Nephron progenitor cell (in vitro differentiated cells): ENCODE measurements around the gene CRK.

Experiments used
- DNase-seq: peaks from one replicate; pipeline ENCODE4 v3.0.0; 2021
- H3K27ac Mint-ChIP-seq: 2 replicates; pipeline ENCODE4 v1.8.0; 2021; ENCODE audit warnings: mild to moderate bottlenecking, moderate library complexity, mixed read lengths
- H3K27me3 Mint-ChIP-seq: 2 replicates; pipeline ENCODE4 v1.8.0; 2021; ENCODE audit warnings: mild to moderate bottlenecking, low read depth, mixed read lengths; ENCODE audit not compliant: poor library complexity
- H3K36me3 Mint-ChIP-seq: 2 replicates; pipeline ENCODE4 v1.8.0; 2021; ENCODE audit warnings: low read depth, mixed read lengths
- H3K4me1 Mint-ChIP-seq: 2 replicates; pipeline ENCODE4 v1.8.0; 2021; ENCODE audit warnings: mixed read lengths
- H3K4me3 Mint-ChIP-seq: 2 replicates; pipeline ENCODE4 v1.8.0; 2021; ENCODE audit warnings: mild to moderate bottlenecking, moderate library complexity, mixed read lengths
- H3K9me3 Mint-ChIP-seq: 2 replicates; pipeline ENCODE4 v1.8.0; 2021; ENCODE audit warnings: mild to moderate bottlenecking, moderate library complexity, mixed read lengths
- TF ChIP-seq, protein P1 (sequence below): fragments of 200-600 bp; sonication (generic); IDR thresholded peaks from 2 replicates; pipeline ENCODE4 v1.5.0; 2021; ENCODE audit warnings: antibody characterized with exemption

The CRK gene

DNA sequence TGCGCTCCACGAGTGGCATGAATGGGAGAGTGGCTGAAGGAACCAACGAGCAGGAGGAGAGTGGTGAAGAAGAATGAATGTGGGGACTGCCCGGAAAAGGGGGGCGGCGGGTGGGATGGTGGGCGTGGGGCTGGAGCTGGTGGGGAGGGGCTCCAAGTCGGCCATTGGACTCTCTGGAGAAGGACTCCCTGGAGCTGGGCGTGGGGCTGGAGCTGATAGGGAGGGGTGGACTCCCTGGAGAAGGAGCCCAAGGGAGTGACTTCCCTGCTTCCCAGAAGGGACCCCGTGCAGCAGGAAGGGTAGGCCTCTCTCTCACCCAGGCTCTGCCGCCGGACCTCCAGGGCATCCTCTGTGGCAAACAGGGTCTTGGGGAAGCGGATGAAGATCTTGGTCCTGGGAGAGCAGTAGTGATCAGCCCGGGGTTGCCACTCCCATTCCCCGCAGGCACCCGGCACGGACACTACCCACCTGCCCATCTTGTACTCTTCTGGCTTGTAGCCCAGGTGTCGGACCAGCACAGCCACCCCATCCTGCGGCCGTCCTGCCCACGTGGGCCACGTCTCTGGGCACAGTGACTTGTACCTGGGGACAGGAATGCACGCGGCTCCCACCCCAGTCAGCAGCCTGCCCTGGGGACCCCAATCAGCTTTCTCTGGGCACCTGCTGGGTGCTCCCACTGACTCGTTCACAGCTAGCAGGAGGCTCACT is 14.9 kb upstream of the CRK start:
- peaks cover 3% of the 10 kb centered on the region for H3K27me3 Mint-ChIP-seq
- no peak overlapping the region for H3K4me3 Mint-ChIP-seq
- TF ChIP-seq, protein P1, sequence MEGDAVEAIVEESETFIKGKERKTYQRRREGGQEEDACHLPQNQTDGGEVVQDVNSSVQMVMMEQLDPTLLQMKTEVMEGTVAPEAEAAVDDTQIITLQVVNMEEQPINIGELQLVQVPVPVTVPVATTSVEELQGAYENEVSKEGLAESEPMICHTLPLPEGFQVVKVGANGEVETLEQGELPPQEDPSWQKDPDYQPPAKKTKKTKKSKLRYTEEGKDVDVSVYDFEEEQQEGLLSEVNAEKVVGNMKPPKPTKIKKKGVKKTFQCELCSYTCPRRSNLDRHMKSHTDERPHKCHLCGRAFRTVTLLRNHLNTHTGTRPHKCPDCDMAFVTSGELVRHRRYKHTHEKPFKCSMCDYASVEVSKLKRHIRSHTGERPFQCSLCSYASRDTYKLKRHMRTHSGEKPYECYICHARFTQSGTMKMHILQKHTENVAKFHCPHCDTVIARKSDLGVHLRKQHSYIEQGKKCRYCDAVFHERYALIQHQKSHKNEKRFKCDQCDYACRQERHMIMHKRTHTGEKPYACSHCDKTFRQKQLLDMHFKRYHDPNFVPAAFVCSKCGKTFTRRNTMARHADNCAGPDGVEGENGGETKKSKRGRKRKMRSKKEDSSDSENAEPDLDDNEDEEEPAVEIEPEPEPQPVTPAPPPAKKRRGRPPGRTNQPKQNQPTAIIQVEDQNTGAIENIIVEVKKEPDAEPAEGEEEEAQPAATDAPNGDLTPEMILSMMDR: no peak
- no peak for DNase-seq
- peaks cover 62% of the 10 kb centered on the region for H3K4me1 Mint-ChIP-seq
- no peaks in the 10 kb centered on the region for H3K9me3 Mint-ChIP-seq
- H3K27ac Mint-ChIP-seq: no peak overlapping the region
- H3K36me3 Mint-ChIP-seq: peaks cover 12% of the 10 kb centered on the region

DNA sequence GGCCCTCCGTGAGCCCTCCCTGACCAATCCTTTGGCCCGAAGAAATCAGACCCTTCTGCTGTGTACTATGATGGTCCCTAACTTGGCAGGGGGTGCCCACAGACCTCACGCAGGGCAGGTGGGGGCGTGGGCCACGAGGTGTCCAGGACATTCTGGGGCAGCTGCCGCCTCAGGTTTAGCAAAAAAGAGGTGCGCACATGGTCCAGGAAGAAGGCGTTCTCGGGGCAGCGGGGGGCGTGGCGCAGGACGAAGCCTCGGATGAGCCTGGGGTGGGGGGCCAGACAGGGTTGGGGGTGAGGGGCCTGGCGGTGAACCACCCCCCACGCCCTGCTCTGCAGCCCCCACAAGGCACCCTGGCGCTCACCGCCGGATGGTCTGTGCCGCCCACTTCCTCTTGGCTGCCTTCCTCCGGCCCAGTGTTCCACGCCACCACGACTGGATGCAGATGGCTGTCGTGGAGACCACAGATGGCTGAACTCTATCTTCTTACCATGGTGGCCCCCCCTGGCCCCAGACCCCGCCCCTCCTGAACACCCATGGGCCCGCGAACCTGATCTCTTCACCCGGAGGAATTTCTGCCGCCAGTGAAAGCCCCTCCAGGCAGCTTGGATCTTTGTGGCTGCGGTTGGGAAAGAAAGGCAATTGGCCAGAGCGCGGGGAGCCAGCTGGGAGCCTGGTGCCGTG is 14.2 kb upstream of the CRK start:
- Mint-ChIP-seq H3K4me3 (no peak overlapping the region), H3K27me3 (peaks cover 3% of the 10 kb centered on the region), H3K36me3 (peaks cover 12% of the 10 kb centered on the region), H3K27ac (no peak overlapping the region), H3K9me3 (no peaks in the 10 kb centered on the region), H3K4me1 (peaks cover 55% of the 10 kb centered on the region)
- no peak for DNase-seq
- TF ChIP-seq, protein P1: no peak

GRCh38 chr17:1469231-1469852 is 13.3 kb upstream of the CRK start:
- Mint-ChIP-seq H3K4me1 (peaks cover 47% of the 10 kb centered on the region), H3K36me3 (peaks cover 12% of the 10 kb centered on the region), H3K4me3 (no peak overlapping the region), H3K9me3 (no peaks in the 10 kb centered on the region), H3K27ac (no peak overlapping the region), H3K27me3 (peaks cover 3% of the 10 kb centered on the region)
- TF ChIP-seq, protein P1: no peak
- no peak for DNase-seq

GRCh38 chr17:1467898-1468492 is 12.0 kb upstream of the CRK start:
- DNase-seq: peak; percentile 86
- Mint-ChIP-seq H3K27ac (peak overlapping the region; percentile 86), H3K36me3 (peaks cover 12% of the 10 kb centered on the region), H3K27me3 (peaks cover 3% of the 10 kb centered on the region), H3K4me1 (peaks cover 40% of the 10 kb centered on the region), H3K4me3 (peak overlapping the region; percentile 65), H3K9me3 (no peaks in the 10 kb centered on the region)
- TF ChIP-seq, protein P1: no peak

- Mint-ChIP-seq H3K4me3 (no peak overlapping the region), H3K36me3 (peaks cover 12% of the 10 kb centered on the region), H3K27ac (no peak overlapping the region), H3K27me3 (no peaks in the 10 kb centered on the region), H3K9me3 (no peaks in the 10 kb centered on the region), H3K4me1 (peaks cover 32% of the 10 kb centered on the region)
- TF ChIP-seq, protein P1: no peak
- no peak for DNase-seq
Observed at GRCh38 chr17:1467258-1467657, 11.2 kb upstream of the CRK start.
